ENCODE data around the gene COQ10A. TPM values are rescaled to one million over a fixed set of nuclear protein-coding genes. Genes with fewer than 3 reads are reported as not detected.

COQ10A gene
- total and polyA plus RNA-seq, 2 donors (not counting 1 experiment from before 2014, with no cell fraction given), result 9.1 to 14.2 TPM

DNA sequence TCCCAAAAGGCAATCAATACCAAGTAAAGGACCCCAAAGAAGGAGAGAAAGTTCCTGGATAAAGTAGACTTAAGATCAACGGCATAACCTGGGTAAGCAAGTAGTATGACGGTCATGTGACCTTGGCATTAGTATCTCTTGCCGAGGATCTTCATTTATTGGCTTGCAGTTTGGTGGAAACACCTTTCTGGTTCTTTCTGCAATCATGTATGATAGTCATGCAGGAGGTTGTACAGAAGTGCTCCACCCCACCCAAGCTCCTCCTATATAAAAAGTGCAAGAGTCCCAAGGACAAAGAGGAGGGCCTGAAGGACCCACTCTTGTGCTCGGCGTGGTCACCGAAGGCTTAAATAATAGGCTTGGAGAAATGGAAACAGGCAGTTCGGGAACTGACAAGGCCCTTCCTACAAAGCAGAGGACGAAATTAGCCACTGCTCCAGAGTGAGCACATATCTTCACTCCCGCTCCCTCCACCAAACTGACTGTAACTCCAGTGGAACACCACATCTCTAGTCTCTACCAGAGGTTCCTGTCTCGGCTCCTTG is 32.6 kb downstream of the COQ10A start:
- Histone ChIP-seq H3K9me3 (ENCODE audit: control insufficient read depth, insufficient read depth, low read depth, low read length) (no peaks in the 10 kb centered on the region), H3K4me2 (ENCODE audit: extremely low read depth, insufficient read depth, low read length) (peak overlapping the region; percentile 77), H3K27me3 (ENCODE audit: control insufficient read depth, insufficient read depth, low read length) (no peaks in the 10 kb centered on the region), H4K20me1 (ENCODE audit: control insufficient read depth, extremely low read depth, insufficient read depth, low read length) (no peaks in the 10 kb centered on the region), H3K4me3 (replicated peaks in 1 of 4; ENCODE audit: control extremely low read depth in 1 of 4, insufficient read depth in 1 of 4, low read depth in 3 of 4, low read length in 4 of 4) (peak overlapping the region; percentile 66 to 98 (median 86)), H2AFZ (ENCODE audit: low read length) (peak overlapping the region; percentile 54), H3K27ac (ENCODE audit: insufficient read depth, low read length) (peak overlapping the region; percentile 62), H3K36me3 (ENCODE audit: control insufficient read depth, insufficient read depth, low read length) (no peaks in the 10 kb centered on the region), H3K4me1 (ENCODE audit: control insufficient read depth, extremely low read depth, insufficient read depth, low read length) (peaks cover 9% of the 10 kb centered on the region), H3K9ac (ENCODE audit: insufficient read depth, low read length) (peak overlapping the region; percentile 76), H3K79me2 (ENCODE audit: control insufficient read depth, insufficient read depth, low read length) (peaks cover 51% of the 10 kb centered on the region)
- DNase-seq (ENCODE audit: low read depth in 2 of 2), result peak in 1 of 2 donors; percentile 23
- TF ChIP-seq EZH2 (IDR thresholded peaks at IDR 0.05; ENCODE audit: low read length, missing control alignments) (no peak), CTCF (conservative IDR thresholded peaks at IDR 0.05 in 1 of 2, IDR thresholded peaks at IDR 0.05 in 1 of 2; ENCODE audit: low read depth in 1 of 2, low read length in 2 of 2) (no peak)

- DNase-seq (ENCODE audit: low read depth in 2 of 2), result peak; percentile 96 to 97
- Histone ChIP-seq H3K27ac (ENCODE audit: insufficient read depth, low read length) (peak within 1 kb of the TSS; percentile 62), H3K9ac (ENCODE audit: insufficient read depth, low read length) (peak within 1 kb of the TSS; percentile 76), H2AFZ (ENCODE audit: low read length) (peak within 1 kb of the TSS; percentile 54), H3K4me2 (ENCODE audit: extremely low read depth, insufficient read depth, low read length) (peak within 1 kb of the TSS; percentile 77), H3K27me3 (ENCODE audit: control insufficient read depth, insufficient read depth, low read length) (no peaks in the 10 kb centered on the region), H3K79me2 (ENCODE audit: control insufficient read depth, insufficient read depth, low read length) (peaks cover 44% of the 10 kb centered on the region), H3K9me3 (ENCODE audit: control insufficient read depth, insufficient read depth, low read depth, low read length) (no peaks in the 10 kb centered on the region), H4K20me1 (ENCODE audit: control insufficient read depth, extremely low read depth, insufficient read depth, low read length) (no peaks in the 10 kb centered on the region), H3K4me3 (replicated peaks in 1 of 4; ENCODE audit: control extremely low read depth in 1 of 4, insufficient read depth in 1 of 4, low read depth in 3 of 4, low read length in 4 of 4) (peak within 1 kb of the TSS; percentile 66 to 98 (median 86)), H3K36me3 (ENCODE audit: control insufficient read depth, insufficient read depth, low read length) (no peaks in the 10 kb centered on the region), H3K4me1 (ENCODE audit: control insufficient read depth, extremely low read depth, insufficient read depth, low read length) (peaks cover 9% of the 10 kb centered on the region)
- no peak for TF ChIP-seq EZH2 (IDR thresholded peaks at IDR 0.05; ENCODE audit: low read length, missing control alignments)
- TF ChIP-seq CTCF (conservative IDR thresholded peaks at IDR 0.05 in 1 of 2, IDR thresholded peaks at IDR 0.05 in 1 of 2; ENCODE audit: low read depth in 1 of 2, low read length in 2 of 2), result no peak
Observed at GRCh38 chr12:56299853-56300643, 33.3 kb downstream of the COQ10A start, which contains the start of gene CS. Gene CS (minus strand): TSS chr12:56300330. CDS start chr12:56300201, 129 bp downstream.

GRCh38 chr12:56300644-56301464 is 34.1 kb downstream of the COQ10A start:
- no peaks in the 10 kb centered on the region for H4K20me1 ChIP-seq (ENCODE audit: control insufficient read depth, extremely low read depth, insufficient read depth, low read length)
- peak overlapping the region; percentile 22 to 83 (median 72) for H3K4me3 ChIP-seq (replicated peaks in 1 of 4; ENCODE audit: control extremely low read depth in 1 of 4, insufficient read depth in 1 of 4, low read depth in 3 of 4, low read length in 4 of 4)
- peak overlapping the region; percentile 55 for H3K4me2 ChIP-seq (ENCODE audit: extremely low read depth, insufficient read depth, low read length)
- no peaks in the 10 kb centered on the region for H3K36me3 ChIP-seq (ENCODE audit: control insufficient read depth, insufficient read depth, low read length)
- H3K9ac ChIP-seq (ENCODE audit: insufficient read depth, low read length), result no peak overlapping the region
- no peaks in the 10 kb centered on the region for H3K27me3 ChIP-seq (ENCODE audit: control insufficient read depth, insufficient read depth, low read length)
- peaks cover 38% of the 10 kb centered on the region for H3K79me2 ChIP-seq (ENCODE audit: control insufficient read depth, insufficient read depth, low read length)
- peak overlapping the region; percentile 62 for H3K27ac ChIP-seq (ENCODE audit: insufficient read depth, low read length)
- no peak for TF ChIP-seq EZH2 (IDR thresholded peaks at IDR 0.05; ENCODE audit: low read length, missing control alignments)
- no peak for TF ChIP-seq CTCF (conservative IDR thresholded peaks at IDR 0.05 in 1 of 2, IDR thresholded peaks at IDR 0.05 in 1 of 2; ENCODE audit: low read depth in 1 of 2, low read length in 2 of 2)
- DNase-seq (ENCODE audit: low read depth in 2 of 2), result no peak
- H3K9me3 ChIP-seq (ENCODE audit: control insufficient read depth, insufficient read depth, low read depth, low read length), result no peaks in the 10 kb centered on the region
- H2AFZ ChIP-seq (ENCODE audit: low read length), result peak overlapping the region; percentile 13
- peaks cover 9% of the 10 kb centered on the region for H3K4me1 ChIP-seq (ENCODE audit: control insufficient read depth, extremely low read depth, insufficient read depth, low read length)
